Amniotic epithelial cell (primary cell): ENCODE results near the gene NRAP.
A peak's percentile ranks its signal among the peaks of the same experiment; 100 is the strongest.
"Not testable (repeated sequence)": the region's sequence is repeated elsewhere in the genome, so short reads cannot be mapped to it uniquely, and the experiment has no call there.

Source experiments
- DNase-seq: peaks from one replicate; pipeline ENCODE4 v3.0.0-alpha.2; 2010; ENCODE audit warnings: low read depth

The NRAP gene

DNA sequence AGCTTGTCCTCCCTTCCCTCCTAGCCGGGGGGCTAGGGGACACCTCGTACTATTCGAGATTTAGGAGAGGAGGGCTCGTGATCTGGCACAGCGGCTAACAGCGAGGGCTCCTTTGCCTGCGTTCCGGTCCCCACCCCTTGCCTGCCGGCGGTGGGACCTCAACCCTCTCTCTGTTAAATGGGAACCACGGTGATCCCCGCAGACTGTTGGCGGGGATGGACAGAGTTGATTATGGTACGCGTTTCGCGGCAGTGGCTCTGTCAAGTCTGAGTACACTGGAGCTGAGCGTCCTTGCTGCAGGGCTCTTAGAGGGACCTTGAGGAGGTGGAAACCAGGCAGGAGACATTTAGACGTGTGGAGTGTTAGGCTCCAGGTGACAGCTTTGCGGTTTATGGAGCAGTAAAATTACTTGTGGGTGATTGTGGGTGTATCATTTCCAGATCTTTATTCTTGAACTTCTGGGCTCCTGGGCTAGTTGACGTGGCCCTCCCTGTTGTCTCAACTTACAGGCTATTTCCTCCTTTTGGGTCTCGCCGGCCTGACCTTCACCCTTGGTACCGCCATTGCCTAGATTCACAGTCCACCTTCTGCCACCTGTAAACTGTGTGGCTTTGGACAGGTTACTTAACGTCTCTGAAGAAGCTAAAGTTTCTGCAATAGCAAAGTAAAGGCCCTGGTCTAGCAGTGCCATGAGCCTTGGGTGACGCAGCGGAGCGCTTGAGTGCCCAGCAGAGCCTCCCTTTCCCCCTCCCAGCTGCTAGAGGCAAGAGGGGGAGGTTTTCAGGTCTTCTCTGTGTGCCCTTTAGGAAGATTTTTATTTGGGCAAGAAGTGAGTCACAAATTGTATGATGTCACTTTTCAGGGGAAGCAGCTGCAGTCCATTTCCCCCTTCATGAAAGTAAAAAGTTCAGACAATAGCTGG is 16.6 kb upstream of the NRAP start:
- peak; percentile 24 for DNase-seq

DNA sequence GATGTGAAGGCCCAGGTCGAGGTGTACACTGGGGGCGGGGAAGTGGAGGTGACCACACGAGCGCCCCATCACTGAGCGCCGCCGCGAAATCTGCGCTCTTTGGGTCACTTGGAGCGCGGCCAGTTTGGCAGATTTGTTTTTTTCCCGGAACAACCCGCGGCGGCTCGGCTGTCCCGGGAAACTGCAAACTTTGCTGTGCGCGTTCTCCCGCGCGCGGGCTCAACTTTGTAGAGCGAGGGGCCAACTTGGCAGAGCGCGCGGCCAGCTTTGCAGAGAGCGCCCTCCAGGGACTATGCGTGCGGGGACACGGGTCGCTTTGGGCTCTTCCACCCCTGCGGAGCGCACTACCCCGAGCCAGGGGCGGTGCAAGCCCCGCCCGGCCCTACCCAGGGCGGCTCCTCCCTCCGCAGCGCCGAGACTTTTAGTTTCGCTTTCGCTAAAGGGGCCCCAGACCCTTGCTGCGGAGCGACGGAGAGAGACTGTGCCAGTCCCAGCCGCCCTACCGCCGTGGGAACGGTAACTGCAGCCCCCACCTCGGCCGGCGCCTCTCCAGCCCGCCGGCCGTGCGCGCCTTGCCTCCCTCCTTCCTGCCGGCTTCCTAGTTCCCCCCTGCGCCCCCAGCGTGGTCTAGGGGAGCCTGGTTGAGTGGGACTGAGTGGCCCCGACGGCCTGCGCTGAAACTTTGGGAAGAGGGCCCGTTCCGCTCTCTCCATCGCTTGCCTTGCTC is 15.8 kb upstream of the NRAP start, which contains the start of gene CASP7:
Gene CASP7 (plus strand): TSS at position 450 of the 727 bp plus-strand sequence. CDS start 17,582 bp downstream, outside the sequence.
- DNase-seq: peak; percentile 59

- DNase-seq: peak; percentile 36
These were observed 2.9 kb upstream of the NRAP start for GRCh38 chr10:113666682-113667252.

DNA sequence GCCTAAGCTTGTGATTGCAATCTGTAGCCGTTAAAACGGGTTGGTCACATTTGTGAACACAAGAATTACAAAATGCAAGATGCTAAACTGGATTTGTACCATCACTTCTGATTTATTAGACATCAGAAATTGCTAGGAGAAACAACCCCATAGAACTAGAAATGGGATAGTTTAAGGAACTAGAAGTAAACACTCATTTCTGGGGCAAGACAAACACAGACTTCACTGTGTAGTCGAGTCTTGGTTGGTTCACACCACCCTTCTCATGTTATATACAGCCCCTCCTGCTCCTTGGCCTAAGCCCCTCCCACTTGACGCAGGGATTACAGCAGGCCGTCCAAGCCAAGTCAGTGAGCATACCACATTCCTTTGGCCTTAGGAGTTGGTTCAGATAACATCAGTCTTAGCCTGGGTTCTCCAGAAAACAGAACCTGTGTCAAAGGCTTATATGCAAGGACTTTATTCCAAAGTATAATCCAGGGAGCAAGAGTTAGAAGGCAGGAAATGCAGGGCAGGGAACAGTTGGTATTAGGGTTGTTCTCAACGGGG is 2.0 kb upstream of the NRAP start:
- DNase-seq: peak; percentile 93

- DNase-seq: no peak
These were observed 1.5 kb upstream of the NRAP start for GRCh38 chr10:113665352-113665751.

DNA sequence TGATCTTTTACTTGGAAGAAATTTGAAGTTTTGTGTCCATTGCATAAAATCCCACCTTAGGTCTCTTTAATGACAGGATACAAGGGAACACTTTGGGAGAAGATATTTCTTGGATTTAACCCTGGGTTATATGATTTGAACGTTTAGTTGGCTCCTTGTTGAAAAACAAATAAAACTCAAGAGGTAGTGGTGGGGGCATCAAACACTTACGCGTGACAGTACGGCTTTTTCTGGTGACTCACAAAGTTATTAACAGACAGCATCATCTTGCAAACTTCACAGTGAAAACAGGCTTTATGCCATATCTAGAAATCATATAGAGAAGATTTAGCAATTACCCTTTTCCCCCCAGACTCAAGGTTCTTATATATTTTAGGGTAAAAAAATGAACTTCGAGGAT is 699 bp downstream of the NRAP start:
- no peak for DNase-seq

- DNase-seq: no peak
These were observed 2.5 kb downstream of the NRAP start for GRCh38 chr10:113661332-113661731.

GRCh38 chr10:113657544-113657943 is 6.3 kb downstream of the NRAP start:
- DNase-seq: no peak

DNA sequence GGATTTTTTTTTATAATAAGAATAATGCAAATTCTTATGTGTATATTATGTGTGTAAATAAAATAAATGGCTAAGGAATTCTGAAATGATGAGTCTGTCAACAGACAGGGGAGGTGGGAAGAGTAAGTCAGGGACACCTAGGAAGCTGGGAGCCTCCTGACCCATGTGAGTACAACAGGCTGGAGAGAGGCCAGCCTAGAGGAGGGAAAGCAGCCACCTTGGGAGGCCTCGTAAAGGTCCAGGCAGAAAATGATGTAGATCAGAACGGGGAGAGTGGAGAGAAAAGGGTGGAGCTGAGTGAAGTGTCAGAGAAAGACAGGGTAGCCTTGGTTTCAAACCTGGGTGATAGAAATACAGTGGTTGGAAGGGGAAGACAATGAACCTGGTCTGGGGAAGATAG is 6.9 kb downstream of the NRAP start:
- DNase-seq: no peak

GRCh38 chr10:113652456-113652855 is 11.4 kb downstream of the NRAP start:
- DNase-seq: not testable (repeated sequence)

GRCh38 chr10:113651898-113652297 is 11.9 kb downstream of the NRAP start:
- no peak for DNase-seq

- DNase-seq: no peak
These were observed 12.8 kb downstream of the NRAP start for GRCh38 chr10:113651021-113651420.

GRCh38 chr10:113650172-113650571 is 13.7 kb downstream of the NRAP start:
- DNase-seq: no peak

DNA sequence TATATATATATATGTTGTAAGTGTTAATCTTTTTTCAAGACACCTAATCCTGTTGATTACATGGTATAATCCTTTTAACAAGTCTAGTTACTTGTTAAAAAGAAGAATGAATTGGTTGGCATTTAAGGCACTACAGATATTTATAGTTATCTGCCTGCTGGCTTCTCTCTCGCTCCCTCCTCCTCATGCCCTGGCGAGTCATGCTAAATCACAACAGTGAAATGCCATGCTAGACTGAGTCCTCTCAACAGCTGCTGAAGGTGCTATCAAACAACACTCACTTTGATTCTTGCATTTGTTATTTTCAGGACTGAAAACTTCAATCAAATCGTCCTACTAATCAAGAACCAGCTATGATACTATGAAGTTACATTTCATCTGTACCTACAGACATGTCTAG is 15.4 kb downstream of the NRAP start:
- no peak for DNase-seq

GRCh38 chr10:113647812-113648211 is 16.0 kb downstream of the NRAP start:
- DNase-seq: no peak

DNA sequence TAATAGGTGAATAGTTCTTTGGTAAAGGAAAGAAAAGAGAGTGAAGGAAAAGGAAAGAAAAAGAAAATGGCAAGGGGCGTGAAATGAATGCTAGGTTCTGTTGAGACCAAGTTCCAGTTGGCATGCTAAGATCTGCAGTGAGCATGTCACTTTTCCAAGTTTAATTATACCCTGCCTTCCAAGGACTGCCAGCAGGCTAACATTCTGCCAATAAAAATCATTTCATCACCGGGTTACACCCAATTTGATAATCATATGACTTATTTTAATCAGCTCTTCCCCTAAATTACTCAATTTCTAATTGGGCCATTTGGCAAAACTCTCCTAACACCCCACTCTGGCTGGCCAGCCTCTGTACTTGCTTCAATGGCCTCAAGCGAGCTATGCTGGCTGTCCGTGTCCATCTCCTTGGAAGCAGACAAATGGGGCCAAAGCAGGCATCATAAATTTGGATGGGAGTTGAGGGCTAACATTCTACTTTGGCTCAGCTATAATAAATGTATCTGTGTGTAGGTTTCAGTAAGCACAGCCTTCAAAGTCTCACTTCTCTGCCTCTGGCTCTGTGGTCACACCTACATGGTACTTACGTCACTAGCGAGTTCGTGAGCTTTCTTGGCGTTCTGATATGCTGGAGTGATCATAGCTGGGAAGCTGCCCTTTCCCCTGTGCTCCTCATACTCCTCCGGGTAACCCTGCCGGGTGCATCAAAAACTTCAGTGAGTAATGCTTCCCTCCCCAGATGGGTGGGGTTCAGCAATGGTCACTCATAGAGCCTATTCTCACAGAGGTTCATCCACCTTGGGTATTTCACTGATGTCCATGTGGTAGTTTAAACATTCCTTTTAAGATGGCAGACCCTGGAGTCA is 17.3 kb downstream of the NRAP start:
- DNase-seq: no peak

DNA sequence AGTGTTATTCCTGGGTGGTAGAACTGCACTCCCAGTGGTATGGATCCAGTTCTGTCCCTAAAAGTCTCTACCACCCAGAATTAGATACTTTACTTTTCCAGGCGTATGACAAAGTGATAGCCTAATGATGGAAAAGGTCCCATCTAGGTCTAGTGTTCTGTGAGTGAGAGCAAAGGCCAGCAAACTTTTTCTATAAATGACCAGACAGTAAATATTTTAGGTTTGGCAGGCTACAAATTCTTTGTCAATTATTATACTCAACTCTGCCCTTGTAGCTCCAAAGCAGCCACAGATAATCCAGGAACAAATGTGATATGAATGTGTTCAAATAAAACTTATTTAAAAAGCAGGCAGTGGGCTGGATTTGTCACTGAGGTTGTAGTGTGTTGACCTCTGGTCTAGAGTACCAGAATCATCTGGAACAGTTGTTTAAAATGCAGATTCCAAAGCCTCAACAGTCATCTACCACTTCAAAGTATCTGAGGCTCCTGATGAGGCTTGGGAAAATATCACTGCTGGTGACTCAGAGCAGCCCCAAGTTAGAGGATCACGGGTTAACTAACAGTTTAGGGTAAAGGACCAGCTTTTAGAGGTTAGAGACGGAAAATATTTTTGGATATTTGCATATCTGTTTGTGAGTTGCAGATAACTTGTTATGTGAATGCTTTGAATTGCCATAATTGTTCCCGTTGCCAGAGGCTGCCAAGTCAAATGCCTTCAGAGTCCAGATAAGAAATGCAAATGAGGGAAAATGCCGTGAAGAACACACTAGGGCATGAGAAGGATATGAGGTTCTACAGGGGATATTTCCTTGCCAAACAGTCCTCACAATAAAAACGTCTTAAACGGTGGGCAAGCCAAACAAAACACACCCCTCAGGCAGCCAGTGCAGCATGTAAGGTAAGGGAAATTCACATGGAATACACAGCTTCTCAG is 19.4 kb downstream of the NRAP start:
- DNase-seq: peak; percentile 10

- no peak for DNase-seq
These were observed 20.7 kb downstream of the NRAP start for GRCh38 chr10:113643183-113643582.

DNA sequence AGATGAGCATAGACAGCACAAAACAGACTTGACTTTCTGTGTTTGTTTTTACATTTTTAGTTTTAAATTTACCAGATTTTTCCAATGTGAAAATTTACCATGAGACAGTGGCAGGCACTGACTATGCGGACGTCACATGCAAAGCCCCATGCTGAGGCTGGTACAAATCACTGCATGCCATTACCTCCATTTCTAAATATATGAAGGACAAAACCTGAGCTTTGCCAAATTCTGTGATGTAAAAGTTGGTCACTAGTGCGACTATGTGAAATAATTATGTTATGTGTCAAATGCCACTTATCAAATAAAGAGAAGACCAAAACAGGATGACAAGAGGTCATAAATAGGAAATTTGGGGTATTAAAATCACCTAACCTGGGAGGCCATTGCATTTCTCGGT is 22.1 kb downstream of the NRAP start:
- DNase-seq: no peak

GRCh38 chr10:113639966-113640365 is 23.9 kb downstream of the NRAP start:
- DNase-seq: no peak
